Activated B cell treated with CpG ODN at 0.5 μM for 24 hours (primary cell): ENCODE data around the gene OLA1. TPM values are rescaled to one million over a fixed set of nuclear protein-coding genes. Genes with fewer than 3 reads are reported as not detected.

Source experiments
- ATAC-seq: fragments of 200-7000 bp; cut with Tn5 transposase; one replicate; pipeline ENCODE4 v1.10.0; 2021; ENCODE audit warnings: low read depth, mild to moderate bottlenecking, moderate library complexity
- CTCF ChIA-PET: fragments of 350-600 bp; sonication (Branson Sonifier 250); formaldehyde crosslinking; loops from one replicate; lab custom pipeline; 2021; ENCODE audit warnings: antibody characterized with exemption; lab: Charles Lee
- POLR2A ChIA-PET: fragments of 350-600 bp; sonication (Branson Sonifier 250); formaldehyde crosslinking; loops from one replicate; lab custom pipeline; 2021; ENCODE audit warnings: antibody characterized with exemption; lab: Charles Lee
- DNase-seq: peaks from one replicate; pipeline ENCODE4 v3.0.0; 2022
- H3K27ac Mint-ChIP-seq: one replicate; pipeline ENCODE4 v1.8.0; 2020; ENCODE audit warnings: mixed read lengths
- H3K27me3 Mint-ChIP-seq: one replicate; pipeline ENCODE4 v1.8.0; 2021; ENCODE audit warnings: mixed read lengths
- H3K36me3 Mint-ChIP-seq: one replicate; pipeline ENCODE4 v1.8.0; 2021; ENCODE audit warnings: low read depth, mixed read lengths
- H3K4me1 Mint-ChIP-seq: one replicate; pipeline ENCODE4 v1.8.0; 2021; ENCODE audit warnings: mixed read lengths
- H3K4me3 Mint-ChIP-seq: one replicate; pipeline ENCODE4 v1.8.0; 2020; ENCODE audit warnings: mild to moderate bottlenecking, mixed read lengths
- H3K9me3 Mint-ChIP-seq: one replicate; pipeline ENCODE4 v1.8.0; 2020; ENCODE audit warnings: mixed read lengths
- intact Hi-C: fragments of 100-400 bp; cut with micrococcal nuclease; formaldehyde crosslinking; loops from one replicate; pipeline ENCODE4 v1.15.1; 2024
- total RNA-seq: library from RNA; stranded (reverse); gene quantifications from 2 replicates; pipeline ENCODE4 v1.2.3, GENCODE V29; 2022
- TF ChIP-seq, protein P1 (sequence below): fragments of 200-600 bp; IDR thresholded peaks from one replicate; pipeline ENCODE4 v1.8.0; 2022; ENCODE audit warnings: antibody characterized with exemption, mild to moderate bottlenecking

OLA1 gene
- total RNA-seq, 1 donor from 2014 or later: 74.4 TPM

DNA sequence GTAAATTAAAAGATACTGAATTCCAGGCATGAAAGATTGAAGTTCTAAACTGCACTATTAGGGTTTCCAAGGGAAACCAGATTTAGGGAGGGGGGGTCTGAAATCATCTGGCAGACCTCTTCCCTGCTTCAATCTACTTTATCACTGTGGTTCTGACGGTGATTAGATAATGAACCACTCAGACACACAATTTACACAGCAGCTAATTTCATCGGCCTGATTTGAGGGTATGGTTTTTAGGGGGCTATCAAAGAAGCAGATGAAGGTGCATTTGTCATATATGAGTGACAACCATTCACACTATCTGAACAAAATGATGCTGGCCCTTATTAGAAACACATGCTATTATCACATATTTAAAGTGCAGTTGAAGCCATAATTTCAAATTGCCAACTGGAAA is 106.0 kb downstream of the OLA1 start:
- DNase-seq (no peak), ATAC-seq (no peak)
- Mint-ChIP-seq H3K4me3 (no peak overlapping the region), H3K27me3 (no peaks in the 10 kb centered on the region), H3K9me3 (no peaks in the 10 kb centered on the region), H3K36me3 (peaks cover 37% of the 10 kb centered on the region), H3K4me1 (no peaks in the 10 kb centered on the region), H3K27ac (no peak overlapping the region)
- intact Hi-C loops: no loop called here
- CTCF ChIA-PET: no interaction called here
- POLR2A ChIA-PET: no interaction called here
- TF ChIP-seq, protein P1, sequence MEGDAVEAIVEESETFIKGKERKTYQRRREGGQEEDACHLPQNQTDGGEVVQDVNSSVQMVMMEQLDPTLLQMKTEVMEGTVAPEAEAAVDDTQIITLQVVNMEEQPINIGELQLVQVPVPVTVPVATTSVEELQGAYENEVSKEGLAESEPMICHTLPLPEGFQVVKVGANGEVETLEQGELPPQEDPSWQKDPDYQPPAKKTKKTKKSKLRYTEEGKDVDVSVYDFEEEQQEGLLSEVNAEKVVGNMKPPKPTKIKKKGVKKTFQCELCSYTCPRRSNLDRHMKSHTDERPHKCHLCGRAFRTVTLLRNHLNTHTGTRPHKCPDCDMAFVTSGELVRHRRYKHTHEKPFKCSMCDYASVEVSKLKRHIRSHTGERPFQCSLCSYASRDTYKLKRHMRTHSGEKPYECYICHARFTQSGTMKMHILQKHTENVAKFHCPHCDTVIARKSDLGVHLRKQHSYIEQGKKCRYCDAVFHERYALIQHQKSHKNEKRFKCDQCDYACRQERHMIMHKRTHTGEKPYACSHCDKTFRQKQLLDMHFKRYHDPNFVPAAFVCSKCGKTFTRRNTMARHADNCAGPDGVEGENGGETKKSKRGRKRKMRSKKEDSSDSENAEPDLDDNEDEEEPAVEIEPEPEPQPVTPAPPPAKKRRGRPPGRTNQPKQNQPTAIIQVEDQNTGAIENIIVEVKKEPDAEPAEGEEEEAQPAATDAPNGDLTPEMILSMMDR: no peak

DNA sequence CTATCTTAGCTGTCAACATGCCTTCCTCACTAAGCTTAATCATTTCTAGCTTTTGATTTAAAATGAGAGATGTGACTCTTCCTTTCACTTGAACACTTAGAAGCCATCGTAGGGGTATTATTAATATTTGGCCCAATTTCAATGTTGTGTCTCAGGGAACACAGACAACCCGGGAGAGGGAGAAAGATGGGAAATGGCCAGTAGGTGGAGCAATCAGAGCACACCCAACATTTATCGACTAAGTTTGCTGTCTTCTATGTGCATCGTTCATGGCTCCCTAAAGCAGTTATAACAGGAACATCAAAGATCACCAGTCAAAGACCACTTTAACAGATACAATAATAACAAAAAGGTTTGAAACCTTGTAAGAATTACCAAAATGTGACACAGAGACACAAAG is 110.2 kb downstream of the OLA1 start:
- H3K27ac Mint-ChIP-seq: no peak overlapping the region
- peaks cover 52% of the 10 kb centered on the region for H3K36me3 Mint-ChIP-seq
- no peak for ATAC-seq
- H3K27me3 Mint-ChIP-seq: no peaks in the 10 kb centered on the region
- intact Hi-C loops: loop anchor here (1.0 kb wide), 1 partner anchor 203 kb away; no protein-coding TSS in a partner anchor
- peaks cover 2% of the 10 kb centered on the region for H3K9me3 Mint-ChIP-seq
- DNase-seq: no peak
- no peak overlapping the region for H3K4me3 Mint-ChIP-seq
- ChIA-PET CTCF (interaction anchor here (1.3 to 2.0 kb wide), 2 partner anchors 19 to 203 kb away, joined by 5 to 6 read pairs; no protein-coding TSS in a partner anchor), POLR2A (no interaction called here)
- H3K4me1 Mint-ChIP-seq: no peaks in the 10 kb centered on the region
- TF ChIP-seq, protein P1: no peak

DNA sequence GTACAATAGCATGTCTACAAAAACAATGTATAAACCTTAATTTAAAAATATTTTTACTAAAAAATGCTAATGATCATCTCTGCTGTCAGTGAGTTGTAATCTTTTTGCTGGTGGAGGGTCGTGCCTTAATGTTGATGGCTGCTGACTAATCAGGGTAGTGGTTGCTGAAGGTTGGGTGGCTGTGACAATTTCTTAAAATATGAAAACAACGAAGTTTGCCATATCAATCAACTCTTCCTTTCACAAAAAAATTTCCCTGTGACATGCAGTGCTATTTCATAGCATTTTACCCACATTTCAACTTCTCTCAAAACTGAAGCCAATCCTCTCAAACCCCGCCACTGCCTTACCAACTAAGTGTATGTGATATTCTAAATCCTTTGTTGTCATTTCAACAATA is 112.4 kb downstream of the OLA1 start:
- Mint-ChIP-seq H3K4me1 (no peaks in the 10 kb centered on the region), H3K36me3 (peaks cover 46% of the 10 kb centered on the region), H3K27ac (no peak overlapping the region), H3K27me3 (no peaks in the 10 kb centered on the region), H3K4me3 (no peak overlapping the region), H3K9me3 (peaks cover 2% of the 10 kb centered on the region)
- TF ChIP-seq, protein P1: no peak
- DNase-seq: no peak
- ATAC-seq: no peak
- ChIA-PET CTCF (no interaction called here), POLR2A (no interaction called here)
- intact Hi-C loops: no loop called here

DNA sequence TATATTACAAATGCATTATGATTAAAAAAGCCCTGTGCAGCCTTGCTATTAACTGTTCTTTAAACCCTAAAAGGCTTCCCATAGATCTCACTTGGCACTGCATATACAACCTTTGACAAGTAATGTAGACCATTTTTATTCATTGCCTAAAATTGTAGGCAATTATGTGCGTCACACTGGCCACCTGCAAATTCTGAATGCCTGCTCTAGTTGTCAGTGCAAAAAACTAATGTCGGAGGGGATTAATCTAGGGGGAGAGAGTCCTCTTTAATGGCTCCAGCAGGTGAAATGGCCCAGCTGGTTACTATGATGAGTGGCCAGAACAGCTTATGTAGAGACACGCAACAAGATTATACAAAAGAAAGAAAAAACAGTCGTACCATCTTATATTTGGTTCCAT is 123.2 kb downstream of the OLA1 start:
- Mint-ChIP-seq H3K36me3 (peaks cover 15% of the 10 kb centered on the region), H3K27ac (no peak overlapping the region), H3K4me3 (no peak overlapping the region), H3K27me3 (no peaks in the 10 kb centered on the region), H3K4me1 (no peaks in the 10 kb centered on the region), H3K9me3 (no peaks in the 10 kb centered on the region)
- DNase-seq: no peak
- intact Hi-C loops: no loop called here
- TF ChIP-seq, protein P1: no peak
- ChIA-PET POLR2A (no interaction called here), CTCF (no interaction called here)
- ATAC-seq: no peak

DNA sequence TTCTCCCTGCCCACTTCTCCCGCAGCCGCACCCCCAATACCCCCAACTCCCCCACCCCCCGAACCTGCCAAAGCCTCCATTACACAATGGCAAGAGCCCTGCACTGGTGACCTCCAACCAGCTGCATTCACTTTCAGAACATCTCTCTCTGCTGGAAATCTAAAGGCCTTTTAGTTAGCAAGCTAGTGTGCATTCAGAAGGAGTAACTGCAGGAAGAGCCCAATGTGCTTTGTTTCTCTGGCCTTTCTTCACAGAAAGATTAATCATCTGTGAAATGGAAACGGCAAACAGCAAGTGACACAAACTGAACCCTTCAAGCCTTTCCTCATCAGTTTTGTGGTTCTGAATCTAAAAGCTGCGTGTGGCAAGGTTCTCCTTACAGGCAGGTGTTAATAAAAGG is 124.2 kb downstream of the OLA1 start:
- TF ChIP-seq, protein P1: no peak
- peaks cover 15% of the 10 kb centered on the region for H3K36me3 Mint-ChIP-seq

More for the DNA sequence above, 124.2 kb downstream of the OLA1 start:
- no peak overlapping the region for H3K27ac Mint-ChIP-seq
- ATAC-seq (no peak), DNase-seq (no peak)
- no peaks in the 10 kb centered on the region for H3K27me3 Mint-ChIP-seq
- CTCF ChIA-PET: no interaction called here
- POLR2A ChIA-PET: no interaction called here
- H3K4me1 Mint-ChIP-seq: no peaks in the 10 kb centered on the region
- H3K9me3 Mint-ChIP-seq: no peaks in the 10 kb centered on the region
- intact Hi-C loops: no loop called here
- no peak overlapping the region for H3K4me3 Mint-ChIP-seq
